GM18519 (cell line): Measurements from ENCODE around the gene TCL1B.

Experiments used
- ATAC-seq: cut with Tn5 transposase; IDR thresholded peaks from one replicate; pipeline ENCODE4 v1.9.1; 2021; ENCODE audit warnings: mild to moderate bottlenecking, moderate library complexity; ENCODE audit not compliant: unreplicated experiment, low FRiP score

Gene TCL1B

DNA sequence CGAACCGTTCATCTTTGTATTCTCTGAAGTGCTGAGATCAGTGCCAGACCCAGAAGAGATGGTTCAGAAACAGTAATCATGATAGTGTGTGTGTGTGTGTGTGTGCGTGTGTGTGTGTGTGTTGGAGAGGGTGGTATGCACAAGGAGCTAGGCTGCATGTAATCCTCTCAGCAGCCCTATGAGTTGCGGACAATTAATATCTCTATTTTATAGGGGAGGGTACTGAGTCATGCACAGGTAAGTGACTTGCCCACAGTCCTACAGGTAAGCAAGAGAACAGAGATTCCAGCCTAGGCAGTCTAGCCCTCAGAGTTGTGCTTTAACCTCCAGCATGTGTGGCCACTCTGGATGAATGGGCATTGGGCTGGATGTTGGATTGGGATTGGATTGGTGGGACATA lies 55.6 kb downstream of the TCL1B start:
- no peak for ATAC-seq
